HepG2 (cell line): Measurements from ENCODE around the gene SREK1. TPM values are rescaled to one million over a fixed set of nuclear protein-coding genes. Genes with fewer than 3 reads are reported as not detected.

Experiments used
- ATAC-seq: fragments of 200-7000 bp; cut with Tn5 transposase; 3 replicates; pipeline ENCODE4 v1.9.1; 2020; ENCODE audit warnings: mild to moderate bottlenecking, moderate library complexity
- BruUV-seq: library from RNA; stranded (reverse); fragments of 400-500 nt; replicated peaks from 2 replicates; lab custom pipeline; 2021; lab: Mats Ljungman, UMichigan
- CTCF ChIA-PET: fragments of 300-600 bp; formaldehyde crosslinking; extraction: SDS; loops from one replicate; lab custom pipeline; 2021; ENCODE audit warnings: low total read pairs, inconsistent platforms, low intra/inter-chr PET ratio; lab: Yijun Ruan, JAX
- POLR2A ChIA-PET: fragments of 350-600 bp; sonication (Branson Sonifier 250); formaldehyde crosslinking; loops from one replicate; lab custom pipeline; 2020; ENCODE audit warnings: antibody characterized with exemption, inconsistent platforms; lab: Yijun Ruan, JAX
- DNase-seq: peaks from one replicate; pipeline ENCODE4 v3.0.0-alpha.2; 2015; ENCODE audit warnings: low spot score
- FAIRE-seq: peaks from 3 replicates; lab custom pipeline; 2011; peaks lifted over from hg19 to GRCh38; lab: Jason Lieb, UNC
- H2AFZ ChIP-seq: one replicate; pipeline ENCODE4 v1.6.1; 2011; ENCODE audit warnings: low read length, inconsistent platforms
- H3K27ac ChIP-seq: fragments of 300-600 bp; 3 replicates; pipeline ENCODE4 v1.8.0; 2011; ENCODE audit warnings: mixed run types, mild to moderate bottlenecking, mixed read lengths, low read length, inconsistent platforms; ENCODE audit not compliant: insufficient read depth; ENCODE audit errors: extremely low read length
- H3K27me3 ChIP-seq, 2 experiments: fragments of 200-600 bp in 1 of 2; 2 replicates in 1 of 2; 3 replicates in 1 of 2; pipeline versions ENCODE4 v1.6.0 to v1.8.0; 2011; ENCODE audit warnings: low read length in 2 of 2, mild to moderate bottlenecking in 2 of 2, moderate library complexity in 2 of 2, inconsistent platforms in 1 of 2; ENCODE audit not compliant: insufficient read depth in 2 of 2, control insufficient read depth in 1 of 2
- H3K36me3 ChIP-seq, 2 experiments: fragments of 200-600 bp in 1 of 2; replicated peaks in 1 of 2; 2 replicates in 1 of 2; 3 replicates in 1 of 2; pipeline versions ENCODE4 v1.5.1 to v1.8.0; 2011; ENCODE audit warnings: low read length in 2 of 2, inconsistent platforms in 1 of 2; ENCODE audit not compliant: insufficient read depth in 2 of 2, control insufficient read depth in 1 of 2
- H3K4me1 ChIP-seq: 2 replicates; pipeline ENCODE4 v1.5.1; 2012; ENCODE audit warnings: low read length, inconsistent platforms; ENCODE audit not compliant: insufficient read depth
- H3K4me2 ChIP-seq: 2 replicates; pipeline ENCODE4 v1.6.0; 2011; ENCODE audit warnings: low read depth, low read length, inconsistent platforms
- H3K4me3 ChIP-seq, 3 experiments: fragments of 200-600 bp in 1 of 3; sonication (generic), shearing (Covaris generic) in 1 of 3; replicated peaks in 1 of 3; 2 replicates each; pipeline ENCODE4 v1.5.1; 2011 to 2016; ENCODE audit warnings: low read length in 3 of 3, inconsistent platforms in 2 of 3, low read depth in 2 of 3, mild to moderate bottlenecking in 2 of 3, control low read depth in 1 of 3, mixed read lengths in 1 of 3; ENCODE audit not compliant: insufficient read depth in 1 of 3
- H3K79me2 ChIP-seq: one replicate; pipeline ENCODE4 v1.6.1; 2011; ENCODE audit warnings: low read length, inconsistent platforms; ENCODE audit not compliant: insufficient read depth
- H3K9ac ChIP-seq: 2 replicates; pipeline ENCODE4 v1.6.0; 2011; ENCODE audit warnings: mild to moderate bottlenecking, low read depth, low read length, inconsistent platforms; ENCODE audit not compliant: insufficient read depth
- H3K9me3 ChIP-seq: 2 replicates; pipeline ENCODE4 v1.5.1; 2012; ENCODE audit warnings: mild to moderate bottlenecking, low read length
- H4K20me1 ChIP-seq: 2 replicates; pipeline ENCODE4 v1.6.0; 2011; ENCODE audit warnings: inconsistent platforms, mild to moderate bottlenecking, low read length, moderate library complexity; ENCODE audit not compliant: insufficient read depth
- MAFF ChIP-seq: IDR thresholded peaks from 2 replicates; pipeline ENCODE4 v1.6.1; 2011; ENCODE audit warnings: low read depth, low read length, improper control_type of control experiment
- MAFK ChIP-seq, 2 experiments: IDR thresholded peaks in 1 of 2; conservative IDR thresholded peaks in 1 of 2; 2 replicates each; pipeline ENCODE4 v1.6.1; 2011; ENCODE audit warnings: improper control_type of control experiment in 2 of 2, low read length in 2 of 2
- MTA1 ChIP-seq: sonication (generic); formaldehyde crosslinking; IDR thresholded peaks from 2 replicates; pipeline ENCODE4 v1.4.0; 2020; ENCODE audit warnings: missing genetic modification reagents, mild to moderate bottlenecking, borderline replicate concordance
- NBN ChIP-seq: fragments of 450-650 bp; conservative IDR thresholded peaks from 2 replicates; pipeline ENCODE4 v1.6.1; 2017
- ZFP62 ChIP-seq: sonication (generic); formaldehyde crosslinking; IDR thresholded peaks from 2 replicates; pipeline ENCODE4 v1.4.0; 2020; ENCODE audit warnings: missing genetic modification reagents
- ZNF557 ChIP-seq: sonication (generic); formaldehyde crosslinking; IDR thresholded peaks from 2 replicates; pipeline ENCODE4 v1.4.0; 2020; ENCODE audit warnings: missing genetic modification reagents
- ZNF564 ChIP-seq: sonication (generic); formaldehyde crosslinking; IDR thresholded peaks from 2 replicates; pipeline ENCODE4 v1.8.1; 2023; ENCODE audit warnings: mild to moderate bottlenecking, missing genetic modification reagents
- WGBS: methylation state at CpG from one replicate; pipeline ENCODE4 v1.1.6; 2017; ENCODE audit warnings: low lambda C conversion rate; 5-methylcytosine and 5-hydroxymethylcytosine counted together
- in situ Hi-C: cut with HindIII; loops from 2 replicates; pipeline ENCODE4 v1.10.0; 2017; ENCODE audit warnings: low pct_unique_long_range_greater_than_20kb; ENCODE audit not compliant: extremely low pct_ligation_motif_present
- intact Hi-C: fragments of 100-400 bp; cut with micrococcal nuclease; formaldehyde crosslinking; loops from one replicate; pipeline ENCODE4 v1.10.0; 2022; ENCODE audit not compliant: unreplicated experiment
- polyA plus RNA-seq, 8 experiments: library from polyadenylated mRNA; depleted of rRNA in 3 of 8; stranded (reverse) in 7 of 8; unstranded in 1 of 8; fragments of >200 nt; fragmentation: Illumina TruSeq in 4 of 8; extraction: Trizol in 4 of 8; gene quantifications; 2 replicates each; pipeline versions ENCODE4 v1.2.1 to v1.2.3, GENCODE V29; 2011 to 2016; ENCODE audit warnings: low read depth in 4 of 8, missing spikeins in 1 of 8, mixed read lengths in 1 of 8; ENCODE audit not compliant: insufficient read depth in 1 of 8
- total RNA-seq, 5 experiments: library from RNA; depleted of rRNA; stranded (reverse); fragments of >200 nt; fragmentation: Illumina TruSeq; extraction: Trizol; gene quantifications; 2 replicates each; pipeline ENCODE4 v1.2.3, GENCODE V29; 2016; ENCODE audit warnings: low read depth in 1 of 5
- TF ChIP-seq, protein P1 (sequence below): sonication (generic); formaldehyde crosslinking; IDR thresholded peaks from 2 replicates; pipeline ENCODE4 v1.8.1; 2023; ENCODE audit warnings: mild to moderate bottlenecking, moderate library complexity, missing genetic modification reagents
- TF ChIP-seq, protein P2 (sequence below): sonication (generic); formaldehyde crosslinking; IDR thresholded peaks from 2 replicates; pipeline ENCODE4 v1.4.0; 2020; ENCODE audit warnings: missing genetic modification reagents

SREK1 gene
- total and polyA plus RNA-seq, 2 of the 13 experiments (the other 11 are each of a cell fraction or from before 2014, with no cell fraction given): 60.6 to 90.9 TPM

DNA sequence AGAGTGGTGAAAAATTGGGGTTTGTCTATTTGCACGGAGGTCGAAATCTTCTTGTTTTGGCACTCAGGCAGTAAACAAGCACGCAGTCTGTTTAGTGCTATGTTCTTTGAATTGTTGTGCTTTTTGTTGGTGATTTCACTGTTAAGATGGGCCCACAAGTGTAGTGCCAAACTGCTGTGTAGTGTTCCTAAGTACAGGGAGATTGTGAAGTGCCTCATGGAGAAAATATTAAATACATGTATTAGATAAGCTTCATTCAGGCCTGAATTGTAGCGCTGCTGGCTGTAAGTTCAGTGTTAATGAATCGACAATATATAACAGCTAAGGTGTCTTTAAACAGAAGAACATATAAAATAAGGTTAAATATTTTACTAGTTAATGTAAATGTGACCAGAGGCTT is 17.3 kb downstream of the SREK1 start:
- Histone ChIP-seq H3K27me3 (no peaks in the 10 kb centered on the region), H3K4me2 (no peak overlapping the region)
- no TSS peak for BruUV-seq
- no peak for ATAC-seq
- TF ChIP-seq ZFP62 (CRISPR knock-in tag) (no peak), MTA1 (no peak)
- TF ChIP-seq, protein P1, sequence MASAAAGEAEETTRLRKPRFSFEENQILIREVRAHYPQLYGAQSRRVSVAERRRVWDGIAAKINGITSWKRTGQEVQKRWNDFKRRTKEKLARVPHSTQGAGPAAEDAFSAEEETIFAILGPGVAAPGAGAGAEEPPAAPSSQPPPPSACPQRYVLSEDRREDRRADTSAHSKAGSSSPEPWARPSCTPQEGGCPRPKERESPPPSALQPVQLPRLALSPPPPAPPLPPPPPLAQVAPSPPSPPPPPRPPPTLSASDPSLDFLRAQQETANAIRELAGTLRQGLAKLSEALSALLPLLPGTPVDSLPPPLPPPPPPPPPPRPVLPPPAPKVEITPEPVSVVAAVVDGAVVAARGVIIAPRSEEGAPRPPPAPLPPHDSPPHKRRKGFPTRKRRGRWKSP: no peak
- TF ChIP-seq, protein P2, sequence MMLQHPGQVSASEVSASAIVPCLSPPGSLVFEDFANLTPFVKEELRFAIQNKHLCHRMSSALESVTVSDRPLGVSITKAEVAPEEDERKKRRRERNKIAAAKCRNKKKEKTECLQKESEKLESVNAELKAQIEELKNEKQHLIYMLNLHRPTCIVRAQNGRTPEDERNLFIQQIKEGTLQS (CRISPR knock-in tag): no peak
- TF ChIP-seq, all 625 proteins: peak for 0
- Histone ChIP-seq H2AFZ (no peak overlapping the region), H3K27ac (no peak overlapping the region), H3K9ac (no peak overlapping the region), H4K20me1 (no peaks in the 10 kb centered on the region), H3K36me3 (peaks cover 13 to 74% of the 10 kb centered on the region in 2 experiments), H3K4me3 (no peak overlapping the region), H3K9me3 (no peaks in the 10 kb centered on the region), H3K4me1 (no peaks in the 10 kb centered on the region), H3K79me2 (peaks cover 7% of the 10 kb centered on the region)
- POLR2A ChIA-PET: no interaction called here
- WGBS: over 99% methylated on average over 5 of the region's 5 CpGs
- no peak for DNase-seq
- intact Hi-C loops (no loop called here), in situ Hi-C loops (no loop called here)
- CTCF ChIA-PET: no interaction called here
- FAIRE-seq: no peak

DNA sequence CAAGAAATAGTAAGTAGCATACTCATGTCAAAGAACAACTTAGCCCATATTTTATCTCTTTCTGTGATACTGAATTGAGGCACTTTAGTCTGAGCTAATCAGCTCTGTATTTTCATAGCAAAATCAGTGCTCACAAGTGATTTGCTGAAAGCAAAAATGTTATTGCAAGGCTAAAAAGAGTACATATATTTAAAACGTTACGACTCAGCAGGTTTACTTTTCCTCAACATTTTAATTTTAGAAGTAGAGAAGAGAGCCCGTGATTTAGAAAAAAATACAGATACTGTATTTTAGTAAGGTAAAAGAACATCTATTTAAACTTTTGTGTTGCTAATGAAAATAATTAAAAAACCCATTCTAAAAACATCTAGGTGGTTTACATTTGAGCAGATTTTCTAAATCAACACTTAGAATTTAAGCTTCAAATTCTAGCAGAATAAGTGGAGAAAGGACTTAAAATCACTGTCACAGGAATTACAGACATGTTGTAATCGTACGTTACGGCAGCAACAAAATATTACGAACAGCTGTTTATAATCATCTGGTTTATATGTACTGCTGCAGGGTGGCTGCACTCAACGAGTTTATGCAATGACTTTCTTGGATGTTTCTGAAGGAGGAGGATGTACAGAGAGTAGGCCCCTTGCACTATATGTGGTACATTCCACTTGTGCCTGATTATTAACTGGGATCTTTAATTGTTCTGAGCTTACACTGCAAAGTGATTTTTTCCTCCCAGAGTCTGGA is 20.1 kb downstream of the SREK1 start:
- no peak overlapping the region for H3K4me3 ChIP-seq
- ChIA-PET CTCF (no interaction called here), POLR2A (no interaction called here)
- H3K36me3 ChIP-seq: peaks cover 13 to 74% of the 10 kb centered on the region in 2 experiments
- H3K9ac ChIP-seq: no peak overlapping the region
- TF ChIP-seq MAFF: peak; percentile 35; the same call in 1 of the 2 replicates
- TF ChIP-seq NBN: no peak
- peak; percentile 13 to 62; a peak in 2 of 4 replicates for TF ChIP-seq MAFK (conservative IDR thresholded peaks at IDR 0.05 in 1 of 2, IDR thresholded peaks at IDR 0.05 in 1 of 2; ENCODE audit: low read length in 2 of 2)
- no peak for TF ChIP-seq ZNF564 (CRISPR knock-in tag)
- TF ChIP-seq ZNF557: no peak
- no TSS peak for BruUV-seq
- no peak overlapping the region for H2AFZ ChIP-seq
- H3K27me3 ChIP-seq: no peaks in the 10 kb centered on the region
- no peak overlapping the region for H3K4me2 ChIP-seq
- no peak overlapping the region for H3K27ac ChIP-seq
- intact Hi-C loops: no loop called here
- no peaks in the 10 kb centered on the region for H4K20me1 ChIP-seq
- DNase-seq (no peak), ATAC-seq (no peak), FAIRE-seq (no peak)
- H3K79me2 ChIP-seq: no peaks in the 10 kb centered on the region
- H3K4me1 ChIP-seq: no peaks in the 10 kb centered on the region
- H3K9me3 ChIP-seq: no peaks in the 10 kb centered on the region
- in situ Hi-C loops: no loop called here
- 95% methylated on average over 8 of the region's 8 CpGs for WGBS
